NOMO-1 treated with dmso at 0.1 percent for 144 hours (cell line): Measurements from ENCODE around the gene STRADB.
"Not testable (repeated sequence)": the region's sequence is repeated elsewhere in the genome, so short reads cannot be mapped to it uniquely, and the experiment has no call there.

Source experiments
- DNase-seq: peaks from one replicate; lab custom pipeline; 2025; ENCODE audit not compliant: unreplicated experiment; lab: John Stamatoyannopoulos, UW

STRADB gene

DNA sequence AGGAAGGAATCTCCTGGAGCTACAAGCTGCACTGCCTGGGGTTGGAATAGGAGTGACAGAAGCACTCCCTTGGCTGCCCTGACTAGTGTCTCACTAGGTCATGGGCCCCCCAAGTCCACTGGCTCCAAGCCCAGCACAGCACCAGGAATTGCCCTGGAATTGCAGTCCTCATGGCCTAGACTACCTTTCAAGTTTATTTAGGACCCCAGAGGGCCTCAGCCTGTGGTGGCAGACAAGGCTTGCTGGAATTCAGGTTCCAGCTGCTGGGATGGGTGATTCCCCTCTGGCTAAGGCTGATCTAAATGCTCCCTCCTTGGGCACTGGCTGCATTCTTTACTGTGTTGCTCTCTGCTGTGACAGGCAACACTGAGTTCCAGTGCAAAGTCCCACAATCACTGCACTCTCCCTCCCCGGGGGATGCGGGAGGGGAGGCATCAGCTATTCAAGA is 14.0 kb downstream of the STRADB start:
- DNase-seq, result no peak

GRCh38 chr2:201466050-201466675 is 14.6 kb downstream of the STRADB start:
- no peak for DNase-seq

DNA sequence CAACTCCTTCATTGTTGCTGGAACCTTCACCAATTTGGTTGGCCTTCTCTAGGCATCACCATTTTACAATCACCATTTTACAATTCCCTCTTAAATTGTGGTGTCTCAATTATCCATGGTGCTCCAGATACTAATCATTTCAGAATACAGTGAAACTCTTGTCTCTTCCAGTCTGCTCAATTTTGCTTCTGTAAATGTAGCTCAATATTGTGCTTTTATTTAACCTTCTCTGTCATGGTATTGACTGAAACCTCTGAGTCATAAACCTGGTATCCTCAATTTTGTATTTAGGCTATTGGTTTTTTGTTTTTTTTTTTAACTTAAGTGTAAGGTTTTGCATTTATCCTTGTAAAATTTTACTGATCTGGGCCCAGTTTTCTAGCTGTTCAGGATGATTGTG is 16.1 kb downstream of the STRADB start:
- no peak for DNase-seq

DNA sequence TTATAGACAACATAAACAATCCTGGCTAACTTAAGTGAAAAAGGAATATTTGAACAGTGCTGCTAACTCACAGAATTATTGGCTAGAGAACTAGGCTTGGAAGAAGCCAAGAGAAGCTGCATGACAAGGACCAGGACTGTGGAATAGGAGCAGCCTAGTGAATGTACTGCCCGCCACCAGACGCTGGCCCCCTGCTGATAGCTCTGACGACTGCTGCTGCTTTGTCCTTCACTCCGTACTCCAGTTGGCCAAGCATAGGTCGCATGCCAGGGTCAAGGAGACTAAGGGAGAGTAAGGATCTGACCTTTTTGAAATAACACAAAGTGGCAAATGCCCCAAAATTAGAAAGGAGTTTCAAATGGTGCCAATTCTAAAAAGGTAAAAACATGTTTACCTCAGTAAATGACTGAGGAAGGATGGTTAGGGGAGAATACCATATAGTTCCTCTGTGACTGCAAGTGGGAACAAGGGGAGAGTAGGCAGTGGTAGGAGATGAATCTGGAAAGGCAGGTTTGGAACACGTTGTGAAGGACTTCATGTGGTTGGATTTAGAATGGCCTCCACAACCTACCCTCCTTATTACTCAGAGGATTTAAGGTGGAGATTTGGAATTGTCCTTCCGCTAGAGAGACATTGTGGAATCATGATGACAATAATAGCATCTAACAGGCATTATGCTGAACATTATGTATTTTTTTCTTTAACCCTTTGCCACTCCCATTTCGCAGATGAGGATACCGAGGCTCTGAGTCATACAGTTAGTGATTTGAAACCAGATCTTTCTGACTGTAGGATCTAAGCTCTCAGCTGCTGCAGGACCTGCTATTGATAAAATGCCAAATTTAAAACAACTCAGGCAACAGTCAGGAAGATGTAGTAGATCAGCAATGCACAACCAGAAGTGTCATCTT is 19.5 kb downstream of the STRADB start:
- no peak for DNase-seq

GRCh38 chr2:201471732-201472393 is 20.3 kb downstream of the STRADB start:
- DNase-seq, result no peak

GRCh38 chr2:201472411-201472810 is 20.9 kb downstream of the STRADB start:
- DNase-seq, result no peak

DNA sequence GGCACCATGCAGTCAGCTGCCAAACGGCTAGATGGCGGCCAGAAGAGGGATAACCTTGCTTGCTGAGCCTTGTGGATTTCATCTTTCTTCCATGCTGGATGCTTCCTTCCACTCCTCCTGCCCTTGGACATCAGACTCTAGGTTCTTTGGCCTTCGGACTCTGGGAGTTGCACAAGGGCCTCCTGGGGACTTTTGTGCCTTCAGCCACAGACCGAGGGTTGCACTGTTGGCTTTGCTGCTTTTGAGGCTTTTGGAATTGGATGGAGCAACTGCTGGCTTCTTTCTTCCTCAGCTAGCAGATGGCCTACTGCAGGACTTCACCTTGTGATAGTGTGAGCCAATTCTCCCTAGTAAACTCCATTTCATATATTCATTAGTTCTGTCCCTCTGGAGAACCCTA is 31.0 kb downstream of the STRADB start:
- no peak for DNase-seq

GRCh38 chr2:201483342-201483741 is 31.8 kb downstream of the STRADB start:
- no peak for DNase-seq

GRCh38 chr2:201483758-201484157 is 32.2 kb downstream of the STRADB start:
- DNase-seq, result not testable (repeated sequence)

- no peak for DNase-seq
Observed at GRCh38 chr2:201484805-201485204, 33.3 kb downstream of the STRADB start.

DNA sequence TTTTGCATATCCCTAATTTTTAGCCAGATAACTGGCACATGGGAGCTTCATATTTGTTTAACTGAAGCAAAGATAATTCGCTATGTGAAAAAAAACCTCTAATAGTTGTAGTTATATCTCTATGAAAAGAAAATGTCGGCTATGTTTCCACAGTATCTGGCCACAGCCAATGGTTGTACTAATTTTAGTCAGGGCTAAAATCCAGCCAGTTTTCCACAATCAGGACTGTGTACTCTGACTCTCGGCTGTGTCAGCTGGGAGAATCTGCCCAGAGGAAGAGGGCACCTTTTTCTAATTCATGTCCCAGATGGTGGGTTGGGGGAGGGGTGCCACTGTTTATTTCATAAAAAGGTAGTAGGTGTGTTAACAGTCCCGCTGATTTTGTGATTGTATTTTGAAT is 38.8 kb downstream of the STRADB start:
- no peak for DNase-seq

DNA sequence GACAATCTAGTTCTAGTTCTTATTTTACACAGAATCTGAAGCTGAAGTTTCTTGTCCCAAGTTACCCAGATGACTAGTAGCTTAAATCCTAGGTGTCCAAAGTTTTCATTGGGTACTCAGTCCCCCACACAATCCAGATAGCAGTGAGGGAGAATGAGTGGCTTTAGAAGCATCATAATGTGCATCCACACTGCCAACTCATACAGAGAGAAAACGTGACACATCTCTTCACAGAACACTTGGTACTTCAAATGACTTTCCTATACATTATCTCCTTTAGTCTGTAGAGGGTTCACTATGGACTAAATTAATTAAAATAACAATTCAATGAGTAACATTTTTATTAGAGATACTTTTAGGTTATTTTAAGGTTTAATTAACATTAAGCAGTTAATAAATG is 45.2 kb downstream of the STRADB start:
- DNase-seq, result no peak

DNA sequence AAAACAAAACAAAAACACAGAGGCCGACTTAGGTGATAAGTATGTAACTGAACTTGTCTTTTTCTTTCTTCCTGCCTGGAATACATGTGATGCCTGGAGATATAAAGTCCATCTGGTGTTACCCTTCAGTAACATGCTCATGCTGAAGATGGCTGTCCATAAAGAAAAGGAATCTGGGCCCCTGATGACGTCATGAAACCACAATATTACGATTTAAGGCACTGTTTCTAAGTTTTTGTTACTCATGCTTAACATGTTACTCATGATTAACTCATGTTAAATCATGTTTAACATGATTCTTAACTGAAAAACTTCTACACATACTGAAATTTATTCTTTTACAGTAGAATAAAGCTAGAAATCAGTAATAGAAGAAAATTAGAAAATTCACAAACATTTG is 49.0 kb downstream of the STRADB start:
- no peak for DNase-seq

DNA sequence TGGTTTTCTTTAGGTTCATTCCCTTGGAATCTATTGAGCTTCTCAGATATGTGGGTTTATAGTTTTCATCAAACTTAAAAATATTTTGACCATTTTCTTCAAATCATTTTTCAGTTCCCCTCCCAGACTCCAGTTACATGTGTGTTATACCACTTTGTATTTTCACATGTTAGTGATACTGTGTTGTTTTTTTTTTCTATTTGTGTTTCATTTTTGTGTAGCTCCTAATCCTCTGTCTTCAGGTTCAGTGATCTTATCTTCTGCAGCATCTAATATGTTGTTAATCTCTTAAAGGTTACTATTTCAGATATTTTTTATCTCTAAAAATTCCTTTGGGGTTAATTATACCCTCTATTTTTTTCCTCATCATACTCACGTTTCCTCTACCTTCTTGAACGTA is 51.2 kb downstream of the STRADB start:
- no peak for DNase-seq

DNA sequence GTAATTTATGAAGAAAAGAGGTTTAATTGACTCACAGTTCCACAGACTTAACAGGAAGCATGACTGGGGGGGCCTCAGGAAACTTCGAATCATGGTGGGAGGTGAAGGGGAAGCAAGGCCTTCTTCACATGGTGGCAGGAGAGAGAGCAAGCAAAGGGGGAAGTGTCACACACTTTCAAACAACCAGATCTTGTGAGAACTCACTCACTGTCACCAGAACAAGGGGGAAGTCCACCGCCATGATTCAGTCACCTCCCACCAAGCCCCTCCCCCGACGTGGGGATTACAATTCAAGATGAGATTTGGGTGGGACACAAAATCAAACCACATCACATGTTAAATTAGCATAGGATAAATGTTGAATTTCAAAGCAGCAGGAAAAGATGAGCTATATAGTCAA is 56.2 kb downstream of the STRADB start:
- DNase-seq, result no peak

DNA sequence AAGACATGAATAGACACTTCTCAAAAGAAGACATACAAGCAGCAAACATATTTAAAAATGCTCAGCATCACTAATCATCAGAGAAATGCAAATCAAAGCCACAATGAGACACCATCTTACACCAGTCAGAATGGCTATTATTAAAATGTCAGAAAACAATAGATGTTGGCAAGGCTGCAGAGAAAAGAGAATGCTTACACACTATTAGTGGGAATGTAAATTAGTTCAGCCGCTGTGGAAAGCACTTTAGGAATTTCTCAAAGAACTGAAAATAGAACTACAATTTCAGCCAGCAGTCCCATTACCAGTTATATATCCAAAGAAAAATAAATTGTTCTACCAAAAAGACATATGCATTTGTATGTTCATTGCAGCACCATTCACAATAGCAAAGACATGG is 61.7 kb downstream of the STRADB start:
- DNase-seq, result no peak

GRCh38 chr2:201515573-201516246 is 64.2 kb downstream of the STRADB start:
- no peak for DNase-seq

GRCh38 chr2:201517094-201517493 is 65.6 kb downstream of the STRADB start:
- DNase-seq, result no peak

- DNase-seq, result no peak
Observed at GRCh38 chr2:201520201-201520600, 68.7 kb downstream of the STRADB start.

- DNase-seq, result no peak
Observed at GRCh38 chr2:201522965-201523364, 71.4 kb downstream of the STRADB start.

DNA sequence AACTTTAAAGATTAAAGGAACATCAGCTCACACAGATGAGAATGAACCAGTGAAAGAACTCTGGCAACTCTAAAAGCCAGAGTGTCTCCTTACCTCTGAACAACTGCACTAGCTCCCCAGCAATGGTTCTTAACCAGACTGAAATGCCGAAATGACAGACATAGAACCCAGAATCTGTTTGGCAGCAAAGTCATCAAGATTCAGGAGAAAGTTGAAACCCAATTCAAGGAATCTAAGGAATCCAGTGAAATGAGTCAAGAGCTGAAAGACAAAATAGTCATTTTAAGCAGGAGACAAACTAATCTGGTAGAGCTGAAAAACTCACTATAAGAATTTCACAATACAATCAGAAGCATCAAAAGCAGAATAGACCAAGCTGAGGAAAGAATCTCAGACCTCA is 72.0 kb downstream of the STRADB start:
- DNase-seq, result no peak
